Fibroblast of pulmonary artery (primary cell): Measurements from ENCODE around the gene CCDC33.
A peak's percentile ranks its signal among the peaks of the same experiment; 100 is the strongest.

Source experiments
- DNase-seq: peaks from one replicate; pipeline ENCODE4 v3.0.0-alpha.2; 2010; ENCODE audit warnings: low read depth
- H3K4me3 ChIP-seq: replicated peaks from 2 replicates; pipeline ENCODE4 v1.5.1; 2011; ENCODE audit warnings: low read depth, mild to moderate bottlenecking, control low read depth, low read length, moderate library complexity
- TF ChIP-seq, protein P1 (sequence below): IDR thresholded peaks from 2 replicates; pipeline ENCODE4 v1.5.1; 2011; ENCODE audit warnings: mild to moderate bottlenecking, control low read depth, low read length, inconsistent platforms; ENCODE audit errors: missing control alignments

CCDC33 gene

DNA sequence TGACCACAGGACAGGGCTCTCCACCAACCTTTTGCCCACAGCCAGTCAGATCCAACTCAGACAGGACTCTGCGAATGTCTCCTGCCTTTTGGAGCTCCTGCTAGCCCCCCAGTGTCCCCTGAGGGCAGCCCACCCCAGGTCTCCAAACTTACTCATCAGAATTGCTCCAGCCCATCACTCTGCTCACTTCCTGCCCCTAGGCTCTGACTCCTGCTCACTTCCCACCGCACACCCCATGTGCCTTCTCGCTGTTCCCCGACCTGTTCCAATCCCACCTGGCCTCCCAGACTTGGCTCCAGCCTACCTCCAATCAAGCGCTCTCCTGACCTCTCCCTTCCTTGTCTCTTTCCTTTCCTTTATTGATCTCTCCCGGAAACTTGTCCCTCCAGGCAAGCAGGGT, 27.6 kb upstream of the CCDC33 start:
- DNase-seq, result no peak
- no peak overlapping the region for H3K4me3 ChIP-seq

DNA sequence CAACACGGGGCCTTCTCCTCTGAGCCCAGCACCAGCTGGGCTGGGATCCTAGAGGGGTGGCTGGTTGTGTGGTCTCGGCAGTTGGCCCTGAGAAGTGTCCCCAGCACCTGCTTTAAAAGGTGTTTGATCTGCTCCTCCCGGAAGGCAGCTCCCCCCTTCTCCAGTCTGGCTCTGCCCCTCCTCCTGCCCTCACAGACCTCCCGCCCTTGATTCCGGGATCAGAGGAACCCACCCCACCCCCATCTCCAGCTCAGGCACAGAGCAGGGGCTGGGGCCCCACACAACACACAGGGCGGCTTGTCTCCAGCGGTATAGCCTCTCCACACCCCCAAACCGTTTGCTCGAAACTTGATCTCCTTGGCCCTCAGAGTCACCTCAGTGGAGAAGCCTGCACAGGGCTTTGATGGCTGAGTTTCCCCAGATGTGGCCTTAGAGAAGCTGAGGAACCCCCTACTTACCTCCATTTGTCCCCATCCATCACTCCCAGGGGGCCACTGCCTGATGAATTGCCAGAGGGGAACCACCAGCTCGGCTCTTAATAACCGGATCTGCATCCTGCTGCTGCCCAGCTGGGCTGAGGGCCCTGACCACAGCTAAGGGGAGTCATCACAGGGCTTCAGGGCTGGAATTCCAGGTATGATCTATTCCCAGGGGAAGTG, 27.1 kb upstream of the CCDC33 start:
- TF ChIP-seq, protein P1, sequence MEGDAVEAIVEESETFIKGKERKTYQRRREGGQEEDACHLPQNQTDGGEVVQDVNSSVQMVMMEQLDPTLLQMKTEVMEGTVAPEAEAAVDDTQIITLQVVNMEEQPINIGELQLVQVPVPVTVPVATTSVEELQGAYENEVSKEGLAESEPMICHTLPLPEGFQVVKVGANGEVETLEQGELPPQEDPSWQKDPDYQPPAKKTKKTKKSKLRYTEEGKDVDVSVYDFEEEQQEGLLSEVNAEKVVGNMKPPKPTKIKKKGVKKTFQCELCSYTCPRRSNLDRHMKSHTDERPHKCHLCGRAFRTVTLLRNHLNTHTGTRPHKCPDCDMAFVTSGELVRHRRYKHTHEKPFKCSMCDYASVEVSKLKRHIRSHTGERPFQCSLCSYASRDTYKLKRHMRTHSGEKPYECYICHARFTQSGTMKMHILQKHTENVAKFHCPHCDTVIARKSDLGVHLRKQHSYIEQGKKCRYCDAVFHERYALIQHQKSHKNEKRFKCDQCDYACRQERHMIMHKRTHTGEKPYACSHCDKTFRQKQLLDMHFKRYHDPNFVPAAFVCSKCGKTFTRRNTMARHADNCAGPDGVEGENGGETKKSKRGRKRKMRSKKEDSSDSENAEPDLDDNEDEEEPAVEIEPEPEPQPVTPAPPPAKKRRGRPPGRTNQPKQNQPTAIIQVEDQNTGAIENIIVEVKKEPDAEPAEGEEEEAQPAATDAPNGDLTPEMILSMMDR, result no peak
- peak; percentile 45 for DNase-seq
- no peak overlapping the region for H3K4me3 ChIP-seq

More for the DNA sequence above, 27.6 kb upstream of the CCDC33 start:
- TF ChIP-seq, protein P1, result no peak

DNA sequence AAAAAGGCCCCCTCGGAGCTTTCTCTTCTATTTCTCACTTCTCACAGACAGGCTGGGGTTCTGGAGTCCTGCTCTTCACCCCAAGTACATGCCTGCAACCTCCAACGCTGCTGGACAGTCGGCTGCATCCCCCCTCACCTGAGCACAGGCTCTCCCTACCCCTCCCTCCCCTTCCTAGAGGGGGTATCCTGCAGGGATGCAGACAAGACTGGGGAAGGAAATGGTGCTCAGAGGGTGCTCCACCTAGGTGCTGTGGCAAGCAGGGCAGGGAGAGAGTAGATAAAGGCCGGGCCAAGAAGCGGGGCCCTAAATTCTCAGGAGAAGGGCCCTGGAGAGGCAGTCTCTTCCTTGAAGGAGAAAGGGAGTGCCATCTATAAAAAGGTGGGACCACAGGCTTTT, 26.6 kb upstream of the CCDC33 start:
- DNase-seq, result no peak
- TF ChIP-seq, protein P1, result no peak
- H3K4me3 ChIP-seq, result no peak overlapping the region

DNA sequence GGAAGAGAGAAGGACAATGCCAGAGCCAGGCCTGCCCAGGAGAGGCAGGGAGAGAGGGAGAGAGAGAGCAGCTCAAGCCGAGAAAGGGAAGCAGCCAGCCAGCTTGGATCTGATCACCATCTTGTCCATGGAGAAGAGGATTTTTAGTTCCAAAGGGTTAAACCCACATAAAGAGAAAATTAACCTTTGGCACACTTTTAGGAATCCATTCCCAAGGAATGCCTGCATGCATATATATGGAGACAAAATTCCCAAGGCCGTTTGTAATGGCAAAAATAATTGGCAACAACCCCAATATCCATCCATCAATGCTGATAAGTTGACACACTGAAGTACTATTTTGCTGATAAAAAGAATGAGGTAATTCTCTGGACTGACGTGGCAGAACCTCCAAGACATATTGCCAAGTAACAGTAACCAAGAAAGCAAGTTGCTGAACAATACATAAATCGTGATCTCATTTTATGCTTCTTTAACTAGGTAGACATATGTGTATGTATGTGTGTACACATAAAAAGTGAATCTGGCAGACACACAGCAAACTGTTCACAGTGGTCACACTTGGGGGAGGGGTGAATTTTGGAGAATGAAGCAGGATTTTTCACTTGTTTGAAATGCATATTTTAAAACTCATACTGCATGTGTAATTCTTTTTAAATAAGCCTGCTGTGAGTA, 26.0 kb upstream of the CCDC33 start:
- DNase-seq, result peak; percentile 97
- H3K4me3 ChIP-seq, result no peak overlapping the region
- TF ChIP-seq, protein P1, result no peak

DNA sequence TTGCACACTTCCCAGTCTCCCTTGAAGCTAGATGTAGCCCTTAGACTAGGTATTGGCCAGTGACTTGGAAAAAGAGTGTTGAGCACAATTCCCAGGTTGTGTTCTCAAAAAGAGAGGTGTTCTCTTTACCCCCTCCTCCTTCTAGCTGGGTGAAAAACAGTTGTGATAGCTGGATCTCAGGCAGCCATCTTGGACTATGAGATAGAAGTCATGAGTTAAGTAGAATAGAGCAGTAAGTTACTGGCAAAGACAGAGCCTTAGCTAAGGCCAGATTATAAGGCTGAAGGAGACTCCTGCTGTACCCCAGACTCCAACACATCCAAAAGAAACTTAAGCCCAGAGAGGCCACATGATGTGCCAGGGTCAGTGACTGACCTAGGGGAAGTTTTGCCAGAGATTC, 25.4 kb upstream of the CCDC33 start:
- H3K4me3 ChIP-seq, result no peak overlapping the region

DNA sequence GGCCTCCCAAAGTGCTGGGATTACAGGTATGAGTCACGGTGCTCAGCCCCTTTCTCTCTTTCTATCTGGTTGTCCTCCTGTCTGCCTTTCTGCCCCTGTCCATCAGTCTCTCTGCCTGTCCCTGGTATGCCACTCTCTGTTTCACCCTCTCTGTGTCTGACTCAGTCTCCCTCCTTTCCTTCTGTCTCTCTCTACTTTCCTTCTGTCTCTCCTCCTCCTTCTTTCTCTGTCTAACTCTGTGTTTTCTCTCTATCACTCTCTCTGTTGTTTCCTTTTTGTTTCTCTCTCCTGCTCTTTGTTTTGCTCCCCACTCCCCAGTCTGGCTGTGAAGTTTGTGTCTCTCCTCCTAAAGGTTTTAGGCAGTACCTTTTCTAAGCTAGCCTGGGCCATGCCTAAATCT, 24.5 kb upstream of the CCDC33 start:
- no peak for DNase-seq
- H3K4me3 ChIP-seq, result no peak overlapping the region
- TF ChIP-seq, protein P1, result no peak

More for the DNA sequence above, 25.4 kb upstream of the CCDC33 start:
- DNase-seq, result no peak
- TF ChIP-seq, protein P1, result no peak
